ENCODE data around the gene BCR.
"Not testable (repeated sequence)": the region's sequence is repeated elsewhere in the genome, so short reads cannot be mapped to it uniquely, and the experiment has no call there.

BCR gene

GRCh38 chr22:23325183-23325582, 144.9 kb downstream of the BCR start:
- Mint-ChIP-seq H3K36me3 (no peaks in the 10 kb centered on the region), H3K4me3 (no peak overlapping the region), H3K9me3 (no peaks in the 10 kb centered on the region), H3K27ac (no peak overlapping the region), H3K27me3 (no peaks in the 10 kb centered on the region), H3K4me1 (no peaks in the 10 kb centered on the region)
- no peak for ATAC-seq (replicated peaks)
- no peak for DNase-seq

- not testable (repeated sequence) for H3K9me3 Mint-ChIP-seq
Measured at GRCh38 chr22:23333822-23334221, 153.5 kb downstream of the BCR start.

GRCh38 chr22:23337672-23338071, 157.4 kb downstream of the BCR start:
- not testable (repeated sequence) for H3K27me3 Mint-ChIP-seq; H3K9me3 Mint-ChIP-seq; ATAC-seq (replicated peaks); H3K27ac Mint-ChIP-seq; H3K36me3 Mint-ChIP-seq; H3K4me1 Mint-ChIP-seq; H3K4me3 Mint-ChIP-seq; DNase-seq

More at GRCh38 chr22:23333822-23334221, 153.5 kb downstream of the BCR start:
- DNase-seq; H3K36me3 Mint-ChIP-seq; ATAC-seq (replicated peaks); H3K27me3 Mint-ChIP-seq; H3K4me1 Mint-ChIP-seq; H3K27ac Mint-ChIP-seq; H3K4me3 Mint-ChIP-seq: not testable (repeated sequence)

GRCh38 chr22:23341942-23342695, 161.8 kb downstream of the BCR start:
- H3K36me3 Mint-ChIP-seq; H3K4me1 Mint-ChIP-seq; H3K27ac Mint-ChIP-seq; ATAC-seq (replicated peaks); H3K9me3 Mint-ChIP-seq; DNase-seq; H3K4me3 Mint-ChIP-seq; H3K27me3 Mint-ChIP-seq: not testable (repeated sequence)

GRCh38 chr22:23351321-23351720, 171.0 kb downstream of the BCR start:
- H3K27me3 Mint-ChIP-seq, result peaks cover 10 to 17% of the 10 kb centered on the region in 2 donors
- ATAC-seq (replicated peaks) (no peak), DNase-seq (no peak)
- H3K4me3 Mint-ChIP-seq, result no peak overlapping the region
- H3K4me1 Mint-ChIP-seq, result no peaks in the 10 kb centered on the region
- no peaks in the 10 kb centered on the region for H3K36me3 Mint-ChIP-seq
- no peaks in the 10 kb centered on the region for H3K9me3 Mint-ChIP-seq
- no peak overlapping the region for H3K27ac Mint-ChIP-seq

GRCh38 chr22:23353004-23353403, 172.7 kb downstream of the BCR start:
- no peak overlapping the region for H3K27ac Mint-ChIP-seq
- no peaks in the 10 kb centered on the region for H3K4me1 Mint-ChIP-seq
- no peak overlapping the region for H3K4me3 Mint-ChIP-seq
- H3K9me3 Mint-ChIP-seq, result no peaks in the 10 kb centered on the region
- H3K36me3 Mint-ChIP-seq, result no peaks in the 10 kb centered on the region
- peaks cover 17 to 19% of the 10 kb centered on the region in 2 donors for H3K27me3 Mint-ChIP-seq
- DNase-seq (no peak), ATAC-seq (replicated peaks) (no peak)

GRCh38 chr22:23353696-23354095, 173.4 kb downstream of the BCR start:
- Mint-ChIP-seq H3K27ac (no peak overlapping the region), H3K27me3 (peaks cover 17 to 19% of the 10 kb centered on the region in 2 donors), H3K36me3 (no peaks in the 10 kb centered on the region), H3K4me3 (no peak overlapping the region), H3K4me1 (no peaks in the 10 kb centered on the region), H3K9me3 (no peaks in the 10 kb centered on the region)
- ATAC-seq (replicated peaks) (no peak), DNase-seq (no peak)

- Mint-ChIP-seq H3K4me1 (no peaks in the 10 kb centered on the region), H3K4me3 (no peak overlapping the region), H3K9me3 (no peaks in the 10 kb centered on the region), H3K36me3 (no peaks in the 10 kb centered on the region), H3K27ac (no peak overlapping the region), H3K27me3 (peaks cover 12 to 19% of the 10 kb centered on the region in 2 donors)
- DNase-seq, result no peak
- ATAC-seq (replicated peaks), result no peak
Measured at GRCh38 chr22:23356094-23356493, 175.8 kb downstream of the BCR start.

- no peak for DNase-seq
- Mint-ChIP-seq H3K9me3 (no peaks in the 10 kb centered on the region), H3K4me1 (no peaks in the 10 kb centered on the region), H3K27ac (no peak overlapping the region), H3K4me3 (no peak overlapping the region), H3K27me3 (peaks cover 12 to 19% of the 10 kb centered on the region in 2 donors), H3K36me3 (no peaks in the 10 kb centered on the region)
- no peak for ATAC-seq (replicated peaks)
Measured at GRCh38 chr22:23357053-23357452, 176.7 kb downstream of the BCR start.

- H3K4me3 Mint-ChIP-seq, result no peak overlapping the region
- H3K36me3 Mint-ChIP-seq, result no peaks in the 10 kb centered on the region
- no peaks in the 10 kb centered on the region for H3K4me1 Mint-ChIP-seq
- ATAC-seq (replicated peaks), result no peak
- H3K9me3 Mint-ChIP-seq, result peaks cover 0 to 2% of the 10 kb centered on the region in 2 donors
- no peak for DNase-seq
- peaks cover 4 to 9% of the 10 kb centered on the region in 2 donors for H3K27me3 Mint-ChIP-seq
- no peak overlapping the region for H3K27ac Mint-ChIP-seq
Measured at GRCh38 chr22:23359583-23360123, 179.3 kb downstream of the BCR start.

GRCh38 chr22:23361676-23362075, 181.4 kb downstream of the BCR start:
- H3K27ac Mint-ChIP-seq, result no peak overlapping the region
- H3K36me3 Mint-ChIP-seq, result no peaks in the 10 kb centered on the region
- peaks cover 0 to 2% of the 10 kb centered on the region in 2 donors for H3K9me3 Mint-ChIP-seq
- no peaks in the 10 kb centered on the region for H3K4me1 Mint-ChIP-seq
- H3K27me3 Mint-ChIP-seq, result peaks cover 4 to 6% of the 10 kb centered on the region in 2 donors
- DNase-seq (no peak), ATAC-seq (replicated peaks) (no peak)
- H3K4me3 Mint-ChIP-seq, result no peak overlapping the region

GRCh38 chr22:23363683-23364082, 183.4 kb downstream of the BCR start:
- peaks cover 10 to 17% of the 10 kb centered on the region in 2 donors for H3K27me3 Mint-ChIP-seq
- no peak overlapping the region for H3K4me3 Mint-ChIP-seq
- ATAC-seq (replicated peaks) (no peak), DNase-seq (no peak)
- H3K9me3 Mint-ChIP-seq, result peaks cover 0 to 2% of the 10 kb centered on the region in 2 donors
- no peak overlapping the region for H3K27ac Mint-ChIP-seq
- H3K4me1 Mint-ChIP-seq, result no peaks in the 10 kb centered on the region
- H3K36me3 Mint-ChIP-seq, result no peaks in the 10 kb centered on the region

GRCh38 chr22:23364389-23364788, 184.1 kb downstream of the BCR start:
- H3K27me3 Mint-ChIP-seq, result peaks cover 17 to 24% of the 10 kb centered on the region in 2 donors
- H3K9me3 Mint-ChIP-seq, result peaks cover 0 to 2% of the 10 kb centered on the region in 2 donors
- H3K27ac Mint-ChIP-seq, result no peak overlapping the region
- H3K36me3 Mint-ChIP-seq, result no peaks in the 10 kb centered on the region
- DNase-seq (no peak), ATAC-seq (replicated peaks) (no peak)
- H3K4me1 Mint-ChIP-seq, result no peaks in the 10 kb centered on the region
- H3K4me3 Mint-ChIP-seq, result no peak overlapping the region

GRCh38 chr22:23365524-23365923, 185.2 kb downstream of the BCR start:
- no peak overlapping the region for H3K4me3 Mint-ChIP-seq
- no peaks in the 10 kb centered on the region for H3K4me1 Mint-ChIP-seq
- DNase-seq (no peak), ATAC-seq (replicated peaks) (no peak)
- no peaks in the 10 kb centered on the region for H3K36me3 Mint-ChIP-seq
- peaks cover 20 to 22% of the 10 kb centered on the region in 2 donors for H3K27me3 Mint-ChIP-seq
- H3K27ac Mint-ChIP-seq, result no peak overlapping the region
- peaks cover 0 to 2% of the 10 kb centered on the region in 2 donors for H3K9me3 Mint-ChIP-seq

GRCh38 chr22:23365961-23366360, 185.7 kb downstream of the BCR start:
- no peaks in the 10 kb centered on the region for H3K36me3 Mint-ChIP-seq

More at GRCh38 chr22:23365961-23366360, 185.7 kb downstream of the BCR start:
- DNase-seq (no peak), ATAC-seq (replicated peaks) (no peak)
- Mint-ChIP-seq H3K27ac (no peak overlapping the region), H3K4me3 (no peak overlapping the region), H3K4me1 (no peaks in the 10 kb centered on the region), H3K9me3 (peaks cover 0 to 2% of the 10 kb centered on the region in 2 donors), H3K27me3 (peaks cover 20 to 22% of the 10 kb centered on the region in 2 donors)

All from stimulated activated naive B cell treated with anti-CD40 and anti-IgM and Interleukin-4, amounts not matched to agents 10 μg/mL and 1 μg/mL and 100 μg/mL, for 72 hours (primary cell).